Measurements from ENCODE around the gene ZBTB7C. TPM values are rescaled to one million over a fixed set of nuclear protein-coding genes. Genes with fewer than 3 reads are reported as not detected.

The ZBTB7C gene
- total and polyA plus RNA-seq, 2 of the 4 experiments (the other 2 are of a cell fraction), result not detected

- H3K9me3 ChIP-seq (ENCODE audit: control insufficient read depth, insufficient read depth, low read length), result no peaks in the 10 kb centered on the region
- no peak overlapping the region for H3K14ac ChIP-seq (replicated peaks; ENCODE audit: low read depth, low read length)
- H2BK20ac ChIP-seq (ENCODE audit: low read depth, low read length), result no peak overlapping the region
- no peak overlapping the region for H2AK9ac ChIP-seq (replicated peaks; ENCODE audit: low read depth, low read length, poor library complexity)
- no peaks in the 10 kb centered on the region; the same call in 1 of the 2 replicates for H3K4me1 ChIP-seq (ENCODE audit: control insufficient read depth, insufficient read depth, low read length)
- H3K4me3 ChIP-seq (ENCODE audit: insufficient read depth, low read depth, low read length), result no peak overlapping the region
- no peak overlapping the region for H3K56ac ChIP-seq (ENCODE audit: extremely low read depth, insufficient read depth, low read length)
- H2AFZ ChIP-seq (replicated peaks; ENCODE audit: low read length, poor library complexity), result no peak overlapping the region
- H3K36me3 ChIP-seq (ENCODE audit: control insufficient read depth, insufficient read depth, low read length), result no peaks in the 10 kb centered on the region
- in situ Hi-C loops (cut with MboI; ENCODE audit: low sequenced_read_pairs), result no loop called here
- H4K91ac ChIP-seq (ENCODE audit: insufficient read depth, low read depth, low read length), result no peak overlapping the region
- dilution Hi-C loops (cut with HindIII; ENCODE audit: low sequenced_read_pairs, unreplicated experiment), result no loop called here
- no peak overlapping the region for H2BK5ac ChIP-seq (ENCODE audit: low read depth, low read length, poor library complexity, severe bottlenecking)
- BruUV-seq (replicated peaks), result no TSS peak
- no peak overlapping the region for H2BK15ac ChIP-seq (ENCODE audit: low read depth, low read length)
- CTCF ChIA-PET, result no interaction called here
- H3K9ac ChIP-seq (ENCODE audit: low read depth, low read length), result no peak overlapping the region
- no peak overlapping the region for H3K27ac ChIP-seq (ENCODE audit: insufficient read depth, low read length)
- H3K9me1 ChIP-seq (ENCODE audit: insufficient read depth, low read length), result no peaks in the 10 kb centered on the region
- H3K27me3 ChIP-seq (ENCODE audit: control insufficient read depth, insufficient read depth, low read length), result peaks cover 2% of the 10 kb centered on the region
- DNase-seq (peak; percentile 29), ATAC-seq (ENCODE audit: low read depth) (peak; percentile 77)
- no peak overlapping the region for H3K23ac ChIP-seq (ENCODE audit: low read depth, low read length)
- POLR2A ChIA-PET (ENCODE audit: unreplicated experiment), result no interaction called here
- H2BK120ac ChIP-seq (ENCODE audit: low read depth, low read length), result no peak overlapping the region
- no peak overlapping the region for H2AK5ac ChIP-seq (ENCODE audit: low read depth, low read length)
- no peak overlapping the region for H3K18ac ChIP-seq (ENCODE audit: low read depth, low read length)
- TF ChIP-seq FOS (IDR thresholded peaks at IDR 0.05; ENCODE audit: low read depth, low read length) (0 out of 2 replicates have a peak, but pooled peaks have one; percentile 4), RAD21 (IDR thresholded peaks at IDR 0.05; ENCODE audit: low read length) (no peak)
- intact Hi-C loops (cut with micrococcal nuclease), result no loop called here
- no peak overlapping the region for H4K5ac ChIP-seq (ENCODE audit: low read depth, low read length)
- no peak overlapping the region for H3K4me2 ChIP-seq (ENCODE audit: low read depth, low read length)
- H3K4ac ChIP-seq (ENCODE audit: low read depth, low read length), result no peak overlapping the region
- no peaks in the 10 kb centered on the region for H3K79me1 ChIP-seq (ENCODE audit: low read depth in 1 of 2, low read length in 2 of 2)
- 60% methylated on average over 1 of the region's 11 CpGs; no CpG with 5 or more reads in 1 of the 2 experiments for WGBS, 2 experiments (ENCODE audit: extremely low coverage in 2 of 2, insufficient read length in 1 of 2)
- no peak overlapping the region for H4K8ac ChIP-seq (ENCODE audit: low read depth in 2 of 2, low read length in 2 of 2)
- no peaks in the 10 kb centered on the region for H4K20me1 ChIP-seq (ENCODE audit: insufficient read depth, low read length)
These were observed 82.1 kb downstream of the ZBTB7C start for GRCh38 chr18:48326901-48327675.
